K562 (cell line): ENCODE measurements around the gene TRERF1. TPM values are rescaled to one million over a fixed set of nuclear protein-coding genes. Genes with fewer than 3 reads are reported as not detected.

Experiments used
- ESRRB ChIP-seq: fragments of 250-450 bp; sonication (Bioruptor Pico); IDR thresholded peaks from 2 replicates; pipeline ENCODE4 v1.5.0; 2020; ENCODE audit warnings: mild to moderate bottlenecking, moderate library complexity, borderline replicate concordance
- HNRNPL ChIP-seq: fragments of 200-400 bp; formaldehyde crosslinking; IDR thresholded peaks from 2 replicates; pipeline ENCODE4 v1.6.1; 2017; ENCODE audit warnings: low read depth, mild to moderate bottlenecking, low read length
- KAT2B ChIP-seq: IDR thresholded peaks from one replicate; pipeline ENCODE4 v1.6.1; 2012; ENCODE audit warnings: low read depth, mild to moderate bottlenecking, control low read depth, inconsistent platforms, low read length, moderate library complexity
- NFATC3 ChIP-seq: fragments of 450-650 bp; IDR thresholded peaks from 2 replicates; pipeline ENCODE4 v1.6.1; 2017; ENCODE audit warnings: mild to moderate bottlenecking
- NUFIP1 ChIP-seq: fragments of 450-650 bp; IDR thresholded peaks from 2 replicates; pipeline ENCODE4 v1.6.1; 2018; ENCODE audit not compliant: partially characterized antibody
- POLR2H ChIP-seq: IDR thresholded peaks from 2 replicates; pipeline ENCODE4 v1.6.1; 2016; ENCODE audit warnings: missing genetic modification characterization, low read depth, mild to moderate bottlenecking, control low read depth, missing compliant biosample characterization, moderate library complexity
- POLR3G ChIP-seq: IDR thresholded peaks from 2 replicates; pipeline ENCODE4 v1.6.1; 2011; ENCODE audit not compliant: insufficient read length, insufficient replicate concordance; ENCODE audit errors: extremely low read depth
- RFX7 ChIP-seq: fragments of 250-450 bp; sonication (Bioruptor Pico); IDR thresholded peaks from 2 replicates; pipeline ENCODE4 v1.5.1; 2021; ENCODE audit warnings: mild to moderate bottlenecking
- SAP30 ChIP-seq: fragments of 200-600 bp; sonication (generic); IDR thresholded peaks from 2 replicates; pipeline ENCODE4 v1.6.1; 2012; ENCODE audit warnings: borderline replicate concordance, low read depth, mild to moderate bottlenecking, moderate library complexity, low read length, control low read depth, inconsistent platforms; ENCODE audit not compliant: insufficient read depth, poor library complexity, severe bottlenecking
- SIN3B ChIP-seq: fragments of 450-650 bp; IDR thresholded peaks from 2 replicates; pipeline ENCODE4 v1.6.1; 2017; ENCODE audit warnings: low read depth, mild to moderate bottlenecking, moderate library complexity
- SMAD2 ChIP-seq: fragments of 150-350 bp; IDR thresholded peaks from 2 replicates; pipeline ENCODE4 v1.6.1; 2014; ENCODE audit warnings: low read depth, mild to moderate bottlenecking, low read length
- SP2 ChIP-seq: IDR thresholded peaks from 2 replicates; pipeline ENCODE4 v1.6.1; 2011; ENCODE audit warnings: mild to moderate bottlenecking, low read depth, low read length, moderate library complexity; ENCODE audit not compliant: poor library complexity, severe bottlenecking; ENCODE audit errors: extremely low read depth
- STAT5B ChIP-seq: fragments of 250-450 bp; sonication (Bioruptor Pico); IDR thresholded peaks from 2 replicates; pipeline ENCODE4 v1.8.0; 2021; ENCODE audit warnings: mild to moderate bottlenecking, inconsistent platforms
- ZBTB9 ChIP-seq: fragments of 450-650 bp; formaldehyde crosslinking; IDR thresholded peaks from 2 replicates; pipeline ENCODE4 v1.4.0; 2020; ENCODE audit warnings: mild to moderate bottlenecking, moderate library complexity
- ZNF282 ChIP-seq: sonication (generic); formaldehyde crosslinking; IDR thresholded peaks from 2 replicates; pipeline ENCODE4 v1.8.1; 2023; ENCODE audit warnings: missing genetic modification reagents
- ZNF316 ChIP-seq: fragments of 450-650 bp; IDR thresholded peaks from 2 replicates; pipeline ENCODE4 v1.6.1; 2016
- ZNF408 ChIP-seq: fragments of 250-450 bp; sonication (Bioruptor Pico); IDR thresholded peaks from 2 replicates; pipeline ENCODE4 v1.4.0; 2020; ENCODE audit warnings: low read depth, mild to moderate bottlenecking, moderate library complexity
- ZNF507 ChIP-seq: conservative IDR thresholded peaks from 2 replicates; pipeline ENCODE4 v1.6.1; 2017; ENCODE audit warnings: missing genetic modification characterization, missing compliant biosample characterization
- polyA plus RNA-seq, 8 experiments: library from polyadenylated mRNA; depleted of rRNA in 4 of 8; stranded (reverse) in 5 of 8; unstranded in 3 of 8; fragments of >200 nt; fragmentation: Nextera tagmentation in 2 of 8; fragmentation: Illumina TruSeq in 1 of 8; extraction: Ambion mirVana in 2 of 8; extraction: Trizol in 1 of 8; gene quantifications; 2 replicates each; pipeline versions ENCODE4 v1.2.1 to v1.2.3, GENCODE V29; 2011 to 2014; ENCODE audit warnings: inconsistent platforms in 1 of 8, missing spikeins in 1 of 8
- total RNA-seq, 7 experiments: library from RNA; depleted of rRNA in 6 of 7; stranded (reverse); fragments of >200 nt in 6 of 7; fragmentation: Illumina TruSeq in 2 of 7; extraction: Trizol in 2 of 7; gene quantifications; 2 replicates each; pipeline versions ENCODE4 v1.2.1 to v1.2.3, GENCODE V29; 2011 to 2021; ENCODE audit warnings: low replicate concordance in 1 of 7
- TF ChIP-seq, protein P1 (sequence below): fragments of 450-650 bp; formaldehyde crosslinking; IDR thresholded peaks from 2 replicates; pipeline ENCODE4 v1.4.0; 2020; ENCODE audit warnings: mild to moderate bottlenecking, moderate library complexity
- TF ChIP-seq, protein P2 (sequence below): fragments of 200-800 bp; sonication (Bioruptor generic); IDR thresholded peaks from 2 replicates; pipeline ENCODE4 v1.6.1; 2016; ENCODE audit warnings: missing genetic modification characterization, missing compliant biosample characterization

The TRERF1 gene
- total and polyA plus RNA-seq, 9 of the 15 experiments (the other 6 are each of a cell fraction or from before 2014, with no cell fraction given) = 0.04 to 0.20 (median 0.07) TPM; not detected in 3

DNA sequence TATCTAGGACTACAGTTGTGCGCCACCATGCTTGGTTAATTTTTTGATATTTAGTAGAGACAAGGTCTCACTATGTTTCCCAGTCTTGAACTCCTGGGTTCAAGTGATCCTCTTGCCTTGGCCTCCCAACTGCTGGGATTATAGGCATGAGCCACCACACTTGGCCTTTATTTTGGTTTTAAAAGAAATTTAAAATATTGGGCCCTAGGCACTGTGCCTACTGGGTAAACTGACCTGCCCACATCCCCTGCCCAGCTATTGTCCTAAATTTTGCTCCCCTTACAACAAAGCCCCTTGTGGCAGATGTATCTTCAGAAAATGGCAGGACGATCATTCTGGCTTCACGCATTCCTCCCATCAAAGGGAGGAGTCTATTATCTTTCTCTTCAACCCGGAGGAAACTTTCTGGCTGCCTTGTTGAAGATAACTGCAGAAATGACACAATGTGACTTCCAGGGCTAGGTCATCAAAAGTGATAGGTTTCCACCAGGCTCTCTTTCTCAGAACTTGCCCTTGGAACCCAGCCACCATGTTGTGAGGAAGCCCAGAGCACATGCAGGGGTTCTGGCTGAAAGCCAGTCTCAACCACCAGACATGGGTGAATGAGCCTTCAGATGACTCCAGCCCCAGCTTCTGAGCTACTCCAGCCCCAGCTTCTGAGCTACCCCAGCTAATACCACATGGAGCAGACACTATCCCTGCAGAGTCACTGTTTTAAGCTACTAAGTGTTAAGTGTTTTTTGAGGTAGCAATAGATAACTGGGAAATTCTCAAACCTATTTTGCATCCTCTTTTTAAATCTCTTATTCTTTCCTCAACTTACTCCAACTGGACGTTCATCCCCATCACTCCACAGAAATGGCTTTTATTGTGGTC is 252.4 kb downstream of the TRERF1 start (continued):
- no peak for TF ChIP-seq POLR3G
- no peak for TF ChIP-seq SAP30
- TF ChIP-seq ZBTB9 = peak; percentile 42; the same call in 1 of the 2 replicates
- peak; percentile 91 for TF ChIP-seq NFATC3
- TF ChIP-seq POLR2H (tag) = no peak; the same call in 1 of the 2 replicates
- TF ChIP-seq STAT5B (CRISPR knock-in tag) = no peak
- TF ChIP-seq ZNF507 (tag) = no peak
- peak; percentile 57 for TF ChIP-seq ZNF316
- peak; percentile 81 for TF ChIP-seq NUFIP1
- no peak for TF ChIP-seq SP2
- TF ChIP-seq KAT2B = no peak
- no peak for TF ChIP-seq ZNF282 (CRISPR knock-in tag)
- 0 out of 2 replicates have a peak, but pooled peaks have one; percentile 27 for TF ChIP-seq HNRNPL
- TF ChIP-seq SIN3B = no peak
- TF ChIP-seq, protein P1, sequence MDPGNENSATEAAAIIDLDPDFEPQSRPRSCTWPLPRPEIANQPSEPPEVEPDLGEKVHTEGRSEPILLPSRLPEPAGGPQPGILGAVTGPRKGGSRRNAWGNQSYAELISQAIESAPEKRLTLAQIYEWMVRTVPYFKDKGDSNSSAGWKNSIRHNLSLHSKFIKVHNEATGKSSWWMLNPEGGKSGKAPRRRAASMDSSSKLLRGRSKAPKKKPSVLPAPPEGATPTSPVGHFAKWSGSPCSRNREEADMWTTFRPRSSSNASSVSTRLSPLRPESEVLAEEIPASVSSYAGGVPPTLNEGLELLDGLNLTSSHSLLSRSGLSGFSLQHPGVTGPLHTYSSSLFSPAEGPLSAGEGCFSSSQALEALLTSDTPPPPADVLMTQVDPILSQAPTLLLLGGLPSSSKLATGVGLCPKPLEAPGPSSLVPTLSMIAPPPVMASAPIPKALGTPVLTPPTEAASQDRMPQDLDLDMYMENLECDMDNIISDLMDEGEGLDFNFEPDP (CRISPR knock-in tag) = no peak
- TF ChIP-seq RFX7 (CRISPR knock-in tag) = no peak
- TF ChIP-seq ZNF408 (CRISPR knock-in tag) = no peak
- TF ChIP-seq, protein P2, sequence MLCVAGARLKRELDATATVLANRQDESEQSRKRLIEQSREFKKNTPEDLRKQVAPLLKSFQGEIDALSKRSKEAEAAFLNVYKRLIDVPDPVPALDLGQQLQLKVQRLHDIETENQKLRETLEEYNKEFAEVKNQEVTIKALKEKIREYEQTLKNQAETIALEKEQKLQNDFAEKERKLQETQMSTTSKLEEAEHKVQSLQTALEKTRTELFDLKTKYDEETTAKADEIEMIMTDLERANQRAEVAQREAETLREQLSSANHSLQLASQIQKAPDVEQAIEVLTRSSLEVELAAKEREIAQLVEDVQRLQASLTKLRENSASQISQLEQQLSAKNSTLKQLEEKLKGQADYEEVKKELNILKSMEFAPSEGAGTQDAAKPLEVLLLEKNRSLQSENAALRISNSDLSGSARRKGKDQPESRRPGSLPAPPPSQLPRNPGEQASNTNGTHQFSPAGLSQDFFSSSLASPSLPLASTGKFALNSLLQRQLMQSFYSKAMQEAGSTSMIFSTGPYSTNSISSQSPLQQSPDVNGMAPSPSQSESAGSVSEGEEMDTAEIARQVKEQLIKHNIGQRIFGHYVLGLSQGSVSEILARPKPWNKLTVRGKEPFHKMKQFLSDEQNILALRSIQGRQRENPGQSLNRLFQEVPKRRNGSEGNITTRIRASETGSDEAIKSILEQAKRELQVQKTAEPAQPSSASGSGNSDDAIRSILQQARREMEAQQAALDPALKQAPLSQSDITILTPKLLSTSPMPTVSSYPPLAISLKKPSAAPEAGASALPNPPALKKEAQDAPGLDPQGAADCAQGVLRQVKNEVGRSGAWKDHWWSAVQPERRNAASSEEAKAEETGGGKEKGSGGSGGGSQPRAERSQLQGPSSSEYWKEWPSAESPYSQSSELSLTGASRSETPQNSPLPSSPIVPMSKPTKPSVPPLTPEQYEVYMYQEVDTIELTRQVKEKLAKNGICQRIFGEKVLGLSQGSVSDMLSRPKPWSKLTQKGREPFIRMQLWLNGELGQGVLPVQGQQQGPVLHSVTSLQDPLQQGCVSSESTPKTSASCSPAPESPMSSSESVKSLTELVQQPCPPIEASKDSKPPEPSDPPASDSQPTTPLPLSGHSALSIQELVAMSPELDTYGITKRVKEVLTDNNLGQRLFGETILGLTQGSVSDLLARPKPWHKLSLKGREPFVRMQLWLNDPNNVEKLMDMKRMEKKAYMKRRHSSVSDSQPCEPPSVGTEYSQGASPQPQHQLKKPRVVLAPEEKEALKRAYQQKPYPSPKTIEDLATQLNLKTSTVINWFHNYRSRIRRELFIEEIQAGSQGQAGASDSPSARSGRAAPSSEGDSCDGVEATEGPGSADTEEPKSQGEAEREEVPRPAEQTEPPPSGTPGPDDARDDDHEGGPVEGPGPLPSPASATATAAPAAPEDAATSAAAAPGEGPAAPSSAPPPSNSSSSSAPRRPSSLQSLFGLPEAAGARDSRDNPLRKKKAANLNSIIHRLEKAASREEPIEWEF (CRISPR knock-in tag) = no peak; the same call in 1 of the 2 replicates
- TF ChIP-seq SMAD2 = no peak
- TF ChIP-seq ESRRB (CRISPR knock-in tag) = no peak
